Endothelial cell of umbilical vein (primary cell): Measurements from ENCODE around the gene FAM118B. TPM values are rescaled to one million over a fixed set of nuclear protein-coding genes. Genes with fewer than 3 reads are reported as not detected.

Experiments
- BruUV-seq: library from RNA; stranded (reverse); fragments of 400-500 nt; replicated peaks from 2 replicates; lab custom pipeline; 2021; lab: Mats Ljungman, UMichigan
- CTCF ChIA-PET: fragments of 300-600, 350-600 bp; sonication (Branson Sonifier 250); formaldehyde crosslinking; loops from one replicate; lab custom pipeline; 2021; ENCODE audit warnings: antibody characterized with exemption, inconsistent platforms; lab: Charles Lee
- POLR2A ChIA-PET: fragments of 300-600, 350-600 bp; sonication (Branson Sonifier 250); formaldehyde crosslinking; loops from one replicate; lab custom pipeline; 2021; ENCODE audit warnings: antibody characterized with exemption, inconsistent platforms; lab: Charles Lee
- DNase-seq: peaks from one replicate; pipeline ENCODE4 v3.0.0-alpha.2; 2011; ENCODE audit warnings: low read depth, low spot score
- FAIRE-seq: peaks from 2 replicates; lab custom pipeline; 2011; peaks lifted over from hg19 to GRCh38; lab: Jason Lieb, UNC
- H2AFZ ChIP-seq: 2 replicates; pipeline ENCODE4 v1.6.0; 2012; ENCODE audit warnings: low read depth, low read length, control low read depth, inconsistent platforms
- H3K27ac ChIP-seq: 2 replicates; pipeline ENCODE4 v1.5.1; 2011; ENCODE audit warnings: low read depth, mild to moderate bottlenecking, control low read depth, low read length, moderate library complexity; ENCODE audit not compliant: insufficient read depth
- H3K27me3 ChIP-seq, 2 experiments: 2 replicates each; pipeline versions ENCODE4 v1.6.0 to v1.6.1; 2011; ENCODE audit warnings: low read length in 2 of 2, mixed read lengths in 1 of 2; ENCODE audit not compliant: control insufficient read depth in 2 of 2, insufficient read depth in 2 of 2
- H3K36me3 ChIP-seq, 2 experiments: 2 replicates in 1 of 2; 3 replicates in 1 of 2; pipeline ENCODE4 v1.5.1; 2011; ENCODE audit warnings: low read length in 2 of 2, mild to moderate bottlenecking in 1 of 2, moderate library complexity in 1 of 2; ENCODE audit not compliant: control insufficient read depth in 2 of 2, insufficient read depth in 2 of 2; ENCODE audit errors: extremely low read depth in 1 of 2
- H3K4me1 ChIP-seq: 3 replicates; pipeline ENCODE4 v1.5.1; 2011; ENCODE audit warnings: mild to moderate bottlenecking, low read length; ENCODE audit not compliant: control insufficient read depth, insufficient read depth; ENCODE audit errors: extremely low read depth
- H3K4me2 ChIP-seq: 2 replicates; pipeline ENCODE4 v1.6.1; 2011; ENCODE audit warnings: low read length, control low read depth, mixed read lengths; ENCODE audit not compliant: insufficient read depth
- H3K4me3 ChIP-seq, 3 experiments: fragments of 200-600 bp in 1 of 3; sonication (generic), shearing (Covaris generic) in 1 of 3; replicated peaks in 1 of 3; 2 replicates each; pipeline ENCODE4 v1.5.1; 2011 to 2016; ENCODE audit warnings: control low read depth in 3 of 3, low read length in 3 of 3, mild to moderate bottlenecking in 2 of 3, inconsistent platforms in 1 of 3, low read depth in 1 of 3, moderate library complexity in 1 of 3; ENCODE audit not compliant: insufficient read depth in 1 of 3
- H3K79me2 ChIP-seq: 2 replicates; pipeline ENCODE4 v1.6.0; 2012; ENCODE audit warnings: low read length, inconsistent platforms; ENCODE audit not compliant: control insufficient read depth, insufficient read depth
- H3K9ac ChIP-seq: replicated peaks from 2 replicates; pipeline ENCODE3; 2011; ENCODE audit warnings: low read length, control low read depth; ENCODE audit not compliant: insufficient read depth; ENCODE audit errors: extremely low read depth
- H3K9me1 ChIP-seq: replicated peaks from 3 replicates; pipeline ENCODE4 v1.6.0; 2011; ENCODE audit warnings: mild to moderate bottlenecking, low read length; ENCODE audit not compliant: control insufficient read depth, insufficient read depth; ENCODE audit errors: extremely low read depth
- H3K9me3 ChIP-seq: replicated peaks from 2 replicates; pipeline ENCODE4 v1.5.1; 2012; ENCODE audit warnings: low read length, inconsistent platforms; ENCODE audit not compliant: control insufficient read depth, insufficient read depth
- H4K20me1 ChIP-seq: replicated peaks from 2 replicates; pipeline ENCODE3; 2011; ENCODE audit warnings: mild to moderate bottlenecking, low read length; ENCODE audit not compliant: control insufficient read depth, insufficient read depth; ENCODE audit errors: extremely low read depth
- CTCF ChIP-seq, 2 donors: IDR thresholded peaks; 1 replicate in 1 of 2; 2 replicates in 1 of 2; pipeline ENCODE4 v1.5.1; 2011; ENCODE audit warnings: low read length in 2 of 2, mild to moderate bottlenecking in 2 of 2, moderate library complexity in 2 of 2, control low read depth in 1 of 2, inconsistent platforms in 1 of 2, low read depth in 1 of 2; ENCODE audit not compliant: insufficient read depth in 1 of 2; ENCODE audit errors: extremely low read depth in 1 of 2
- EZH2 ChIP-seq: IDR thresholded peaks from 2 replicates; pipeline ENCODE4 v1.6.1; 2012; ENCODE audit warnings: borderline replicate concordance, low read depth, mild to moderate bottlenecking, moderate library complexity, low read length, inconsistent platforms; ENCODE audit not compliant: severe bottlenecking
- FOS ChIP-seq: IDR thresholded peaks from 2 replicates; pipeline ENCODE4 v1.6.1; 2011; ENCODE audit warnings: mild to moderate bottlenecking, low read length, moderate library complexity, borderline replicate concordance; ENCODE audit not compliant: insufficient read depth
- GATA2 ChIP-seq: IDR thresholded peaks from 2 replicates; pipeline ENCODE4 v1.7.0; 2011; ENCODE audit warnings: low read depth, mild to moderate bottlenecking, moderate library complexity, mixed read lengths, low read length; ENCODE audit not compliant: insufficient read length, insufficient read depth
- JUN ChIP-seq: IDR thresholded peaks from 2 replicates; pipeline ENCODE4 v1.6.1; 2011; ENCODE audit warnings: borderline replicate concordance, low read depth; ENCODE audit not compliant: insufficient read length, insufficient read depth
- MAX ChIP-seq: IDR thresholded peaks from 2 replicates; pipeline ENCODE4 v1.6.1; 2011; ENCODE audit not compliant: insufficient read depth, insufficient read length
- MYC ChIP-seq: IDR thresholded peaks from one replicate; pipeline ENCODE4 v1.6.1; 2011; ENCODE audit warnings: mild to moderate bottlenecking, low read depth, low read length
- POLR2A ChIP-seq: IDR thresholded peaks from 2 replicates; pipeline ENCODE4 v1.6.1; 2012; ENCODE audit warnings: low read depth, mild to moderate bottlenecking, control low read depth, low read length
- POLR2AphosphoS5 ChIP-seq: IDR thresholded peaks from 2 replicates; pipeline ENCODE4 v1.6.1; 2012; ENCODE audit warnings: low read depth, mild to moderate bottlenecking, control low read depth, low read length, moderate library complexity; ENCODE audit not compliant: insufficient read depth
- dilution Hi-C: fragments of 300-500 bp; cut with MboI; formaldehyde crosslinking; loops from one replicate; pipeline ENCODE4 v1.15.0; 2019; ENCODE audit warnings: low sequenced_read_pairs; ENCODE audit not compliant: extremely low pct_ligation_motif_present
- intact Hi-C: fragments of 100-400 bp; cut with micrococcal nuclease; formaldehyde crosslinking; loops from one replicate; pipeline ENCODE4 v1.10.0; 2022
- polyA plus RNA-seq, 4 experiments: library from polyadenylated mRNA; depleted of rRNA in 3 of 4; stranded (reverse) in 3 of 4; unstranded in 1 of 4; fragments of >200 nt; gene quantifications; 2 replicates each; pipeline versions ENCODE4 v1.2.1 to v1.2.3, GENCODE V29; 2011 to 2012; ENCODE audit warnings: missing spikeins in 1 of 4
- total RNA-seq: library from RNA; stranded (reverse); gene quantifications from 2 replicates; pipeline ENCODE4 v1.2.3, GENCODE V29; 2021

Gene FAM118B
- total and polyA plus RNA-seq, 2 donors (not counting 3 experiments of a cell fraction or from before 2014, with no cell fraction given), result 26.6 to 35.8 TPM

GRCh38 chr11:126202646-126203359 lies 8.8 kb upstream of the FAM118B start:
- no peaks in the 10 kb centered on the region for H3K4me1 ChIP-seq
- FAIRE-seq (no peak), DNase-seq (no peak)
- no peak overlapping the region for H2AFZ ChIP-seq
- no peak overlapping the region for H3K9ac ChIP-seq
- H3K36me3 ChIP-seq, result peaks cover 7 to 31% of the 10 kb centered on the region in 2 experiments
- H3K9me1 ChIP-seq, result no peaks in the 10 kb centered on the region
- H3K27me3 ChIP-seq, result no peaks in the 10 kb centered on the region
- no peaks in the 10 kb centered on the region for H3K9me3 ChIP-seq
- CTCF ChIA-PET, result interaction anchor here (1.0 kb wide), 1 partner anchor 9 kb away, joined by 5 read pairs; no protein-coding TSS in a partner anchor
- intact Hi-C loops, result no loop called here
- POLR2A ChIA-PET, result no interaction called here
- no peak overlapping the region for H3K27ac ChIP-seq
- H3K79me2 ChIP-seq, result no peaks in the 10 kb centered on the region
- dilution Hi-C loops, result no loop called here
- no peak overlapping the region for H3K4me3 ChIP-seq
- H3K4me2 ChIP-seq, result no peak overlapping the region
- BruUV-seq, result no TSS peak
- TF ChIP-seq JUN (no peak), EZH2 (no peak), FOS (no peak), MYC (no peak), GATA2 (no peak), POLR2A (no peak), POLR2AphosphoS5 (no peak), MAX (no peak), CTCF (IDR thresholded peaks at IDR 0.05; ENCODE audit: extremely low read depth in 1 of 2, insufficient read depth in 1 of 2, low read depth in 1 of 2, low read length in 2 of 2) (no peak)
- no peaks in the 10 kb centered on the region for H4K20me1 ChIP-seq
